IPS DF 19.7 (cell line): Measurements from ENCODE around the gene CALML5.

Source experiments
- DNase-seq: peaks from one replicate; pipeline ENCODE4 v3.0.0-alpha.2; 2013; ENCODE audit warnings: low read depth, low spot score

The CALML5 gene

DNA sequence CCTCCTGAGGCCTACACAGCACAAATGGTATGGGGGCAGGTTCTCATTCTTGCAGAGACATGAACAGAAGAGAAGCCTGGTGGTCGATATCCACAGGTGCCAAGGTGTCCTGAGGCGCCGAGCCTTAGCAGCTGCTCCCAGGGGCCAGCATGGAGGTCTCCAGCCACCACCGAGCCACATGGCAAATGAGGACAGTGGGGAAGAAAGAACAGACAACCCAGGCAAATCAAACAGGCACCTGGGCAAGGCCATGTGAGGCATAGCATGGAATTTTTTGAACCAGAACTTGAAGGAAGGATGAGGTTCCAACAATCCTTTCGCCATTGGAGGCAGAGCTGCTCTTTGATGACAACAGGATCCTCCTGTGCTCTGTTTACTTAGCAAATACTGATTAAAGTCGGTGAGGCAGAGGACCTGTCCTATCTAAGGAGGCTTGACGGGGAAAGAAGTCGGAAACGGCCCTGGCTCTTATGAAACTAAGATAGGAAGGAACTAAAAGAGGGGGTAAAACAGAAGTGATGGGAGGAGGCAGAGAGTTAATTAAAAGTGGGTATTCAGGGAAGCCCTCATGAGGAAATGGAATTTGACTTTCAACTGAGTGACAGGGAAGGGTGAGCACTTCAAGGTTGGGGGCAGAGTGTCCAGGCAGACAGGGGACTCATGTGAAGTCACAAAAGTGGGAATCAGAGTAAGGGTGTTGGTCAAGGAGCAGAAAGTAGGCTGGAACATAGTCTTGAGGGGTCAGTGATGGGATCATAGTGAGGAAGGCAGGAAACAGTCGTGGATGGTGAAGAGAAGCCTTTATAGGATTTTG, 16.8 kb upstream of the CALML5 start:
- no peak for DNase-seq

DNA sequence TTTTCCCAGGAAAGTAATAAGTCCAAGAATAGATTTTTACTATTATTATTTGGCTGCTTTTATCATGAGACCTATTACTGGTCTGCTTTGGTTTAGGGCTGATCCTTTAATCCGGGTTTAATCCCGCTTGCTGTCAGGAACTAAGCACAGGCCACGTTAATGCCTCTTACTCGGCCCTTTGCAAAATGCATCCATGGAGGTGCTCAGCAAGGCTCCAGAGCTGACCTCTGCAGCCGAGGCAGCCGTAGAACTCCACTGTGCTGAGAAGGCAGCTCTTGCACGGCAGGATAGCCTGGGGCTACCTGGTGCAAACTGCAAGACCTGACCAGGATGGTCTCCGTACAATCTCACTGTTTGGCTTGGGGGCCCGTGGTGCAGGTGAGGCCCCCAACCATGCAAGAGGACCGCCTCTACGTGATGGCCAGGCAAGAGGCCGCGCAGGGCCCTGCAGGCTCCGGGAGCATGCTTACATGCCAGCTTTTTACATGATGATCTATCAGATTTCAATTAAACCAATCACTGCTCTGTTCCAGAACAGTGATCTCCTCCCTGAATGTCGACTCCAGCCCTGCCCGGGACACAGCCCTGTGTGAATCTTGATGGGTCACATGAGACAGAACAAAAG, 15.0 kb upstream of the CALML5 start:
- DNase-seq = no peak

DNA sequence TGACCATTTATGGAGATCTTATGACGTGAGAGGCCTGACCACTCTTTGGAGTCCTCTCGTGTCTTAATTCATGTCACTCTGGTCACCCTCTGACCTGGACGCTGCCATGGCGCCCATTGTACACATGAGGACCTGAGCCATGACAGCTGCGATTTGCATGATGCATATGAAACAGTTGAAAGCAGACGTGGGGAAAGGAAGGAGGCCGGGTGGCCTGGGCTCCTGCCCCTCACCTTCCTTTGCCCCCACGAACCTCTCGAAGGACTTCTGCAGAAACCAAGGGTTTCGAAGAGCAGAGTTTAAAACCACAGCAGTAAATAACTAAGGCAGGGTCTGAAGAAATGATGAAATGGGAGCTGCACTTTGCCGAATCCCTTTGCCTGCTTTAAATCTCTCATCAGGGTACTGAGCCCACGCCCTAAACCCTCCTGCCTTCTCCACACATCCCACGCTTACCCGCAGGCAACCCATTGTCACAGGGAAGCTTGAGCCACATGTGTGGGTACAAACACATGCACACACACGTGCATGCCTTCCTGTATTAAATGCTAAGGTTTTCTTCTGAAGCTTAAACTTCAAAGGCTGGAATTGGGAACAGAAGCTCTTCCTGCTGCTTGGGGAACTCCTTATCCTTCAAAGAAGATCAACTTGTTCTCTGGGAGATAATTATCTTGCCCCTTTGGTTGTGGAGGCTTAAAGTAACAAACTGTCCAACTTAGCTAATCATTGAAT, 13.7 kb upstream of the CALML5 start:
- DNase-seq = no peak

DNA sequence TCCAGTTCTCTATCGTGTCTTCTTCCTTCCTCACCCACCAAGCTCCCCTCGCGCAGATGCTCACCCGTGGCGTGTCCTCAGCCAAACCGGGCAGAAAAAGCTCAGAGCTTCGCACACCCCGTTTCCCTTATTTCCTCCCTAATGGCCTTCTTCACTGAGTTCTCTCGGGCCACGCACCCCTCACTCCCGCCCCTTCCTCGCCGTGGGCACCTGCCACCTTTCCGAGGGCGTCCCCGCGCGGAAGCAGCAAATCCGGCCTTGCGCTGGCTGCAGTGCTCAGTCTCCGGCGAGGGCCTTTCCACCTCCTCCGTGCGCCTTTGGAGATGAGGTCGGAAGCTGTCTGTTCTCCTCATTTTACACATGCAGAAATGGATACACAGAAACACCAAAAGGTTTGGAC, 13.0 kb upstream of the CALML5 start:
- DNase-seq = no peak

DNA sequence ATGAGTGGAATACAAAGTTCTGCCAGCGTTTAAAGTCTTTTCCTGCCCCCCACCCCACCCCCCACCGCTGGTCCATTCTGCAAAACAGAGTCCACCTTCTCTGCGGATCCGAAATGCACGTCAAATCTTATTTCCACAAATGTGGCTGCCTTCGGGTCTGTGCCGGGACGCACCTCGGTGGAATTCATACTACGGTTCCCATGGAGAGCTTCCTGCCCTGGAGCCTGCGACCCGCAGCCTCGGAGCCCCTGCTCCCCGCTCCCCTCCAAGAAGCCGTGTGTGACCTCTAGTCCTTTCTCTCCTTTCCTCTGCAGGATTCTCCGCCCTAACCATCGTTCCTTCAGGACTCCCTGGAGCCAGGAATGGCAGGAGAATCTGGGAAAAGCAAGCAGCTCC, 12.5 kb upstream of the CALML5 start:
- DNase-seq = no peak

DNA sequence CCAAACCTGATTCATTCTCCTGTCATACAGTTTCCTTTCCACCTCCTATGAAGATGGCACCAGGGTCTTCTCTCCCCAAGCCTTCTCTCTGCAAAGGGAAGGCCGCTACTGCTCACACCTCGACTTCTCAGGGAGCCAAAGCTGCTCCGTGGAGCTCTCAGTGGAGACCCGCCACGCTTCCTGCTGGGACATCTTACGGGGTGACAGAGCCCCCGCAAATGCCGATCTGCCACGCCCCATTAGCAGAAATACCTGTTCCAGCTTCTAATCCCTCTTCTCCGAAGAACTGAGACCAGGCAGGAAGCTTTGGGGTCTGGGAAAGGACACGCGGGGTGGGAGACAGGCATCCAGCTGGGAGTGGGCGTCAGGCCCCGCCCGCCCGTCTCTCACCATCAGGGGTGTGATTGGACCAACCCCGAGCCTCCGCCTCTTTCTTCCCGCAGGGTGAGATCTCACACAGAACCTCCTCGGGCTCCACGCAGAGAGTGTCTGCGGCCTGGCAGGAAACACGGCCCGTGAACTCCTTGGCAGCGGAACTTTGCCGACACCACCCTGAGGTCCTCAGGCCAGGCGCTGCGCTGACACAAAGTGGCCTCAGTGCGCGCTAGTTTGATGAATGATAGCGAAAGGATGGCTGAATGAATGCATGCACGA, 12.0 kb upstream of the CALML5 start:
- no peak for DNase-seq

DNA sequence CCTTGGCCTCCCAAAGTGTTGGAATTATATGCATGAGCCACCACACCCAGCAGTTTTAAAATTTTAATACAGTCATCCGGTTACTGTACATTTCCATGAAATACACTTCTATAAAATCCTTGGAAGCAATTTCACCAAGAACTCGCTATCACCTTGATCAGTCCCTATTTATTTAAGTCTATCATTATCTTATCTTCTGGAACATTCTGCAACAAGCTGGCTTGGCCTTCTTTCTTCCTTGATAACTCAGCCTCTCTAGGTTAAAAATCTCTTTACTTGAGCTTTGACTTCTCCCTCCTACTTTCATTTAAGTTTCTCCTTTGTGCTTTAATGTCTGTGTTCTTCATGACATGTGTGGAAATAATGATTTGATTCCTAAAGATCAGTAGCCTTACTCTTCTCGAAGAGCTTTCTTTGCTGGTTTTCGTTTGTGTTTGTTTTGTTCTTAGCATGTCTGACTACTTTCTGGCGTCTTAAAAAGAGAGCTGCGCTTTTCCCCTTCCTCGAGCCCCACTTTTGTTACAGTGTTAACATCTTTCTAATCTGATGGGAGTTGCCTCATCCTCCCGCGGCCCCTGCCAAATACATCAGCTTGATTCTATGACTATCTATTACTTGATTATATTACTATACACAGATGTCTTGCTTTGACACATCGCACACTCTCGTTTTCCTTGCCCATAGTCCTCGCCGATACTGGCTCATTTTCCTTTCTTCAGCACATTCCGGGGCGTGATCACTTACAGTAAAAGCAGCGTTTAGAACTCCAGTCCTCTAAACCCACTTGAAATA, 11.1 kb upstream of the CALML5 start:
- no peak for DNase-seq

DNA sequence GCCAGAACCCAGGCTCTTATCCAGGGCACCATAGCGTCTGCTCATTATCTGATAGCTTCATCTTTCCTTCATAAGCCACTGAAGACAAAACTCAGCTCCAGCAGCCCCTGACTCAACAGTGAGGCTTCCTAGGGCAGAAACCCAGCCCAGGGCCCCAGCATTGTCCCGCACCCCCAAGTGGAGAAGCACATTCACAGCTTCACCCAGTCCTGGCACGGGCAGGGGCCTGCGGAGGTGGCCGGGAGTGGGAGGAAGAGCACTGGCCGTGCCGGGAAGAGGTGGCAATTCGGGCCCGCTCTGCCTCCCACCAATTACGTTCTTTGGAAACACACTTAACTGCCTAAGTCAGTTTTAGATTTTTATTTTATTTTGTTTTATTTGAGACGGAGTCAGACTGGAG, 10.3 kb upstream of the CALML5 start:
- DNase-seq = no peak

DNA sequence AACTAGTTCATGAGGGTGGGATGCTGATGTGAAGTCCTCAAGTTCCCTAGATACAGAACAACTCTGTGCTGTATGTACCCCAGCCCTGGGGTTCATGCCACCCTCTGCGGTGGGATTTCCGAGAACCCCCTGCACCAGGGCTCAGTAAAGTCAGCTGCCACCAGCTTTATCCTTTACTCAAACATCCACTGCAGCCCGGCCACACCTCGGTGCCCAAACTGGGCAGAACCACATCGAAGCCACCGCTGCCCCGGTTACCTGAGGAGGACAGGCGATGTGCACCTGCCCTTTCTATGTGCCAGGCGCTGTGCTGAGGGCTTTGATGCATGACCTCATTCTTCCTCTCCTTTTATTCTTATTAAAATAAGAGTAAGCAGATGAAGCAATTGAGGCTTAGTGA, 9.9 kb upstream of the CALML5 start:
- no peak for DNase-seq

DNA sequence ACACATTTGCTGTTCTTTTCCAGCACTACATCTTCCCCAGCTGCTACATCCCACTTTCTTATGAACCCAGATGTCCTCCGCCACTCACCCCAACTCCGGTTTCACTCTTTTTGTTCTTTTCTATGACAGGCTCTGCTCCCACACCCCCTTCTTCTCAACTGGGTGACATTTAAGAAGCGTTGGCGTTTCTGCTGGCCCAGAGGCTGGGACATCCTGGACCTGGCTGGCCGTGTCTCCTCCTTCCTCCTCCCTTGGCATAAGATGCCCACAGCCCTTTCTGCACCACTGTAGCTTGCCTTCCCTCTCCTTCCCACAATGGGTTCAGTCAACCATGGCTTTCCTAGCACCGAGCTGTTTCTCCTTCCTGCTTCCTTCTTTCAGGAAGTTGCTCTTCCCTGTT, 9.4 kb upstream of the CALML5 start:
- no peak for DNase-seq

DNA sequence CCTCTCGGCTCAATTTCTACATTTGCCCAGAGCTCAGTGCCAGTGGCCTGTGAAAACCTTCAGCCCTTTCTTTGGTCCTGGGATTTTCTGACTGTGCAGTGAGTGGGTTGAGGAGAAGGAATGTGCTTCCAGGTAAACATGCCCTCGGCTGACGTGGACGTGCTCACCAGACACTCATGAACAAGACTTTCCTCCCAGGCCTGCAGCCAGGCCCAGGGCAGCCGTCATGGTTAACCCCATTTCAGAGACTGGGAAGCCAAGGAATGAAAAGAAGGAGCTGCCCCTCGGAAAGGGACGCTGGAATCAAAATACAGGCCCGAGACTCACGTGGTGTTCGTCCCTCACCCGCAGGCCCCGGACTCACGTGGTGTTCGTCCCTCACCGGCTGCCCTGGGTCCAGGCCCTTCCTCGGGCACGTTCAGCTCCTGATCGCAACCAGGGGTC, 8.8 kb upstream of the CALML5 start:
- no peak for DNase-seq

DNA sequence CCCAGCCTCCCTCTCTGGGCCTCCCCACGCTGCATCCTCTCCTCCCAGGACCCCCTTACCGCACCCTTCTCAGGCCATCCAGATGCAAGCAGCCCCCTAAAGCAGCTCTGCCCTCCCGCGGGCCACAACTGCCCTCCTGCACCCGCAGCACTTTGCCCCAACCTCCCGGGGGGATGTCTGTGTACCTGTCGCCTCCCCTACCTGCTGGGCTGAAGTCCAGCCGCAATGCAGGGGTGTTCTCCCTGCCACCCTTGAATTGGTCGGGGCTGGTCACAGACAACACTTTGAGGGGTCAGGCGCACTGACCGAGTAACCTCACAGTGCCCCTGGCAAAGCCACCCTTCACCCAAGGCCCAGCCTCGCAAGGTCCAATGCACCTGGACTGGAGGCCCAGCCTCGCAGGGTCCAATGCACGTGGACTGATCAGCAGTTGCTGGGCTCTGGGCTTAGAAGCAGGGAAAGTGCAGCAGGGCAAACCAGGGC, 8.3 kb upstream of the CALML5 start:
- no peak for DNase-seq

DNA sequence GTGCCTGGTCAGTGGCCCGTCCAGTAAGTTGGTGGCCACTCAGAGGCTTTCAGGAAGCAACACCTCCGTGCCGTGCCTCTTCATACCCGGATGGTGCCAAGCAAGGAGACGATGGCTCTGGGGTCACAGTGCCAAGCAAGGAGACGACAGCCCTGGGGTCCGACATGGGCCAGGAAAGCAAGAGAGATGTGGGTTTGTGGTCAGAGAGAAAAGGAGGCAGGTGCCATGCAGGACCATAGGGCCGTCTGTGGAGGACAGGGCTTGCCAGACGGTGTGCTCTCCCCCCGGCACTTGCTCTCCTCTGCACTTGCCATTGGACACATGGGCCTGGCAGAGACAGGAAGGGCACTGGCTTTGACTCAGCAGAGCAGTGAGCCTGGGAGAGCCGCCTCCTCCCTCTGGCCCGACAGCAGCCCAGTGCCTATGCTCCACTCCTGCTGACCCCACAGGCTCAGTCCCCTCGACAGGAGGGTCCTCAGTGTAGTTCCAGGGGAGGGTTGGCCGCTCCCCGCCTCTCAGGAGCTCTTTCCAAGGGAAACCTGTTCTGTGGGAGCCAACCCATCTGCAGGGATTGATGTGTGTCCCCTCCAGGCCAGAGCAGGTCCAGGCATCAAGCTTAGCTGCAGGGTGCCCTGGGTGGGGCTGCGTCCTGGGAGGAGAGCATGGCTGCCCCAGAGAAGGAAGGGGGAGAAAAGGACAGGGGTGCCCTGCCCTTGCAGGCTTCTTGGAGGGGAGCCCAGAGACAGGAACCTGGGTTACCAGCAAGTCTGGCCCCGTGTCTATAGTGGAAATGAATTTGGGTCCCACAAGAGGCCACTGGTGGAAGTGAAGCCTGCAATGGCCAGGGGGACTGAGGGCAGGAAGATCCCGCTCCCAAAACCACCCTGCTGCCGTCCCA, 7.6 kb upstream of the CALML5 start:
- no peak for DNase-seq

DNA sequence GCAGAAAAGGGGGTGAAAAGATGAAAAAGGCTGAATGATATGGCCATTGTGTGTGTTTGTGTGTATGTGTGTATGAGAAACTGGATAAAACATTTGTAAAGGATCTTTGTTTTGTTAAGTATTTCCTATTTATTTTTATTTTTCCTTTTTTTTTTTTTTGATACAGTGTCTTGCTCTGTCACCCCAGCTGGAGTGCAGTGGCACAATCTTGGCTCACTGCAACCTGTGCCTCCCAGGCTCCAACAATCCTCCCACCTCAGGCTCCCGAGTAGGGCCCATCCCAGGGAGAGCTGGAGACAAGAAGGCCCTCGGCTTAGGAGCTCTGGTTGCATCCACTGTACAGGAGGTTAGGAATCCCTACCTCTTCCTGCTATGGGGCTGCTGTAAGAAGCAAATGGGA, 6.9 kb upstream of the CALML5 start:
- DNase-seq = no peak

DNA sequence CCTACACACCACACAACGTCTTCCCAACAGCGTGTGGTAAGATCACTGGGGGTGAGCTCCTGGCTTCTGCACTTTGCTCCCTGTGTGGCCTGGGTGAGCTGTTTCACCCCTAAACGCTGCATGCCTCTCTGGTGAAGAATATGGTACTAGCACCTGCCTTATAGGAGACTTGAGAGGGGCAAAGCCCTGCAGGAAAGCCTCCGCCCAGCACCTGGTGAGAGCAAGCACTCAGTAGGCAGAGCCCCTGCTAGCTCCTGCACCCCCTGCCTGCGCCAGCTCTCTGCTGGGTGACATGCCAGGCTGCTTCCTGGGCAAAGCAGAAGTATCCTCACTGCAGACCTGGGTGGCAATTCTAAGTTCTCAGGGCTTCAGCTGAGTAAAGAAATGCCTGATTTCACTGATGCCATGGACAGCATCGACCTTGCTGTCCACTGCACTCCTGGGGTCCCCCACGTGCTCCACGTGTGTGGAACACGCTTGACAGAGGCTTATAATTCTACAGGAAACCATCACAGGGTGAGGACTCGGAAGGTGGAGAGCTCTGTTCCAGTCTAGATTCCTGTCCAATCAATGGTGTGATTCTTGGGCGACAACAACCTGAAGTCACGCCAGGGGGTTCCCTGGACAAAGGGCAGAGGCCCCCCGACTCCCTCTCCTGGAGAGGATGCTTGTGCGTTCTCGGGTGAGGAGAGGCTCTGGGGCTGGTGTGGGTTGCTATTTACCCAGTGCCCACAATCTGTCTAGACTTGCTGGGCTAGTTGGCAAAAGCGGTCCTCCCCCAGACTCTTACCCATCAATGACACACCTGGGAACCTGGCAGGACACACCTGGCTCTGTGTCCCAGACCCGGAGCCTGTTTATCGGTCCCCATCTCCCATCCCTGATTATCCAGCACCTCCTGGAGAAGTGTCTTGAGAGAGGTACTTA, 5.0 kb upstream of the CALML5 start:
- no peak for DNase-seq

DNA sequence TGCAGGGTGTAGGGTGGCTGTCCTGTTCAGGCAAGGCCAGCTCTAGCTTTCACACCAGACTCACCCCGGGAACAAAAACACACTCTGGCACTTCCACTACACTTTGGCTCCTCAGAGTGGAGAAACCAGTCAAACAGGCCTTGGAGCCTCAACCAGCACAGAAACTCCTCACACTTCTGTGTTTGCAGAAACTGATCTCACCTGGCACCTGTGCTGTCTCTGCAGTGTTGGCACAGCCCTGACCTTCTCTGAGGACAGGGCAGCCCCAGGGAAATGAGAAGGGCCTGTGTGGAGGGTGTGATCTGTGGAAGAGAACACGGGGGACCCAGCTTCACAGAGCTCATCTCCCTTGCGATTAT, 4.1 kb upstream of the CALML5 start:
- no peak for DNase-seq

DNA sequence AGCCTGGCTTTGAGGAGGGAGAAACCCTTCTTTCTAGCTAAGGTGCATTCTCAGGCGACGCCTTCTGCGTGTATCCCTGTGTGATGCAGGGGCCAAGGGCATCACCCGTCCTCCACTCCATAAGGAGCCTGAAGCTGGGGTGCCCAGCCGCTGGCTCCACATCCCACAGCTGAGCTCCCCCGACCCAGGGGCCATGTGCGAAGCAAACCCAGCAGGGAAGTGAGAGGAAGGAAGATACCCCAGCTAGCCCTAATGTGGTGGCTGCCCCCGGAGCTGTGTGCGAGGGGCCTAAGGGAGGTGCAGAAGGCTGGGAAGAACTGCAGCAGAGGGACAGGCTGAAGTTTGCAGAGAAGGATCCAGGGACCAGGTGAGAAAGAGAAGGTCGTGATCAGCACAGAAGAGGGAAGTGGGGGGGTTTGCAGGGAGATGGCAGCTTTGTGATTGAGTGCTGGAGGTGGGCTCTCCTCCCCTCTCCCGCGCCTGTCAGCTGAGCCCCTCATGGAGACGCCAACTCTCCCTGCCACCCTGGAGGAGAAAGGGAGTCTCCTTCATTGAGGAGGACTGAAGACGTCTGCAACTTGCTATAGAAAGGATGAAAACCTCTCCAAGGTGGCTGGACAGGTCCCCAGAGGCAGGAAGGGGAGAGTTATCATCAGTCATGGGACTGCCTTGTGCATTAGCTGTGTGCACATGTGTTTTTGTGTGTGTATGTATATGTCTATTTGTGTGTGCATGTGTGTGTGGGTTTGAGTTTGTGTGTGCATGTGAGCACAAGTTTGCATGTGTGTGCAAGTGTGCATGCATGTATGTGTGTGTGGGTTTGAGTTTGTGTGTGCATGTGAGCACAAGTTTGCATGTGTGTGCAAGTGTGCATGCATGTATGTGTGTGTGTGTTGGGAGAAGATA, 3.5 kb upstream of the CALML5 start:
- no peak for DNase-seq

DNA sequence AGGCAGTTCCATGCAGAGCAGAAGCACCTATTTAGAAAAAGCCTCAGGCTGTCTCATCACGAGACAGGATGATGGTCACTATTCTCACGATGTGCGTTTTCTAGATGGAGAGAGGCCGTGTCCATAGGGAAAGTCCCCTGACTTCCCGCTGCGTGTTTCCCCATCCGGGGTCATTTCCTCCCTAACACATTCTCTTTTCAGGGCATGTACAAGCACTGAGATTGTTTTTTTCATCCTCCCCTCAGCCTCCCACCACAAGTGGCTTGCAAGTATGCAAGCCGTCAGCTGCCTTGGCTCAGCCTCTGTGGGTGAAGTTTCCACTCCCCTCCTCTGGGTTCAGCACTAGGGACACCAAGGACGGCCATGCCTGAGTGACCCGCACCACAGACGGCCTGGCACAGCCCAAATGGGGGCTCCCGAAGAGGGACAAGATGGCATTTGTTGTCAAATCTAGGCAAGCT, 2.7 kb upstream of the CALML5 start:
- no peak for DNase-seq
